B cell (primary cell): ENCODE data around the gene HPCAL4.

Experiments
- EZH2 ChIP-seq: IDR thresholded peaks from 2 replicates; pipeline ENCODE4 v1.6.1; 2012; ENCODE audit warnings: borderline replicate concordance, low read depth, mild to moderate bottlenecking, moderate library complexity, low read length; ENCODE audit not compliant: insufficient read depth, poor library complexity, severe bottlenecking
- TF ChIP-seq, protein P1 (sequence below): fragments of 200-600 bp; IDR thresholded peaks from one replicate; pipeline ENCODE4 v1.8.0; 2022; ENCODE audit warnings: antibody characterized with exemption, mild to moderate bottlenecking

DNA sequence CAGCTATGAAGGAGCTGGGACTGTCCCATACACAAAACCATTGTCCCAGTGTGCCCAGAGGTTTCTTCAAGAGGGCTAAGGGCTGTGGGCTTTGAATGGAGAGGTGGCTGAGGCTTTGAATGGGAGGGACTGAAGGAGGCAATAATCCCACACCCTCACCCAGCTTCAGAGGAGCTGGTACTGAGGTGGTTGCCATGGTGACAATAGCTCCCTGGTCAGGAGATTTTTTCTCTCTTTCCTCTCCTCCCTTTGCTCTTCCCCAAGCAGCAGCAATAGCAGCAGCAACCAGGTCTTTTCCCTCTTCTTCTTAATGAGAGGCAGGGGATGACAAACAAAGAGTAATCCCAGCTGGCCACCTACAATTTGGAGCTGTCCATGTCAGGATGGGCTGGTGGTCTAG lies 1.6 kb downstream of the HPCAL4 start:
- TF ChIP-seq, protein P1, sequence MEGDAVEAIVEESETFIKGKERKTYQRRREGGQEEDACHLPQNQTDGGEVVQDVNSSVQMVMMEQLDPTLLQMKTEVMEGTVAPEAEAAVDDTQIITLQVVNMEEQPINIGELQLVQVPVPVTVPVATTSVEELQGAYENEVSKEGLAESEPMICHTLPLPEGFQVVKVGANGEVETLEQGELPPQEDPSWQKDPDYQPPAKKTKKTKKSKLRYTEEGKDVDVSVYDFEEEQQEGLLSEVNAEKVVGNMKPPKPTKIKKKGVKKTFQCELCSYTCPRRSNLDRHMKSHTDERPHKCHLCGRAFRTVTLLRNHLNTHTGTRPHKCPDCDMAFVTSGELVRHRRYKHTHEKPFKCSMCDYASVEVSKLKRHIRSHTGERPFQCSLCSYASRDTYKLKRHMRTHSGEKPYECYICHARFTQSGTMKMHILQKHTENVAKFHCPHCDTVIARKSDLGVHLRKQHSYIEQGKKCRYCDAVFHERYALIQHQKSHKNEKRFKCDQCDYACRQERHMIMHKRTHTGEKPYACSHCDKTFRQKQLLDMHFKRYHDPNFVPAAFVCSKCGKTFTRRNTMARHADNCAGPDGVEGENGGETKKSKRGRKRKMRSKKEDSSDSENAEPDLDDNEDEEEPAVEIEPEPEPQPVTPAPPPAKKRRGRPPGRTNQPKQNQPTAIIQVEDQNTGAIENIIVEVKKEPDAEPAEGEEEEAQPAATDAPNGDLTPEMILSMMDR, result no peak
- no peak for TF ChIP-seq EZH2
